Brain pericyte (primary cell): ENCODE measurements around the gene FBXL12.
A peak's percentile ranks its signal among the peaks of the same experiment; 100 is the strongest.
"Not testable (repeated sequence)": the region's sequence is repeated elsewhere in the genome, so short reads cannot be mapped to it uniquely, and the experiment has no call there.

Source experiments
- DNase-seq: peaks from one replicate; pipeline ENCODE4 v3.0.0-alpha.2; 2012; ENCODE audit warnings: low read depth, low spot score

FBXL12 gene

DNA sequence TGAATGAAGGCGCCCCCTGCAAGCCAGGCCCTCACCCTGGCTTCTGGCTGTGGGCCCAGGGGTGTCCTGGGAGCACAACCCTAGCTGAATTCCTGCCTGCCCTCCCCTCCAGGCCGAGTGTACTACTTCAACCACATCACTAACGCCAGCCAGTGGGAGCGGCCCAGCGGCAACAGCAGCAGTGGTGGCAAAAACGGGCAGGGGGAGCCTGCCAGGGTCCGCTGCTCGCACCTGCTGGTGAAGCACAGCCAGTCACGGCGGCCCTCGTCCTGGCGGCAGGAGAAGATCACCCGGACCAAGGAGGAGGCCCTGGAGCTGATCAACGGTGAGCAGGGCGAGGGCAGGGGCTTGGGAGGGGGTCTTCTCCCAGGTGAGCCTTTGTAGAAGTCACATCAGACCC, 19.4 kb upstream of the FBXL12 start:
- DNase-seq: no peak

DNA sequence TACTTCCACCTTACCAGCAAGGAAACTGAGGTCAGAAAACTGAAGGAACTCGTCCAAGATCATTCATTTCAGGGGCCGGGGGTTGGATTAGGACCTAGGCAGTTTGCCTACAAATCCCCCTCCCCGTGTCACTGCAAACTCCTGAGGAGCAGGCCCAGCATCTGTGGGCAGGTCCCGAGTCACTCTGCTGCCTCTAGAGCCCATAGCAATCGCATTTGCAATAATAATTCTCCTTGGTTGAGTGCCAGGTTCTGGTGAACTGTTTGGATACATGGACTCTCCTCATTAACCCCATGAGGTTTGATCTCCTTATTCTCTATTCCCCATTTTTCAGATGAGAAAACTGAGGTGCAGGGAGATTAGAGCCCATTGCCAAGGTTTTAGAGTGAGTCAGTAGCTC, 17.1 kb upstream of the FBXL12 start:
- no peak for DNase-seq

DNA sequence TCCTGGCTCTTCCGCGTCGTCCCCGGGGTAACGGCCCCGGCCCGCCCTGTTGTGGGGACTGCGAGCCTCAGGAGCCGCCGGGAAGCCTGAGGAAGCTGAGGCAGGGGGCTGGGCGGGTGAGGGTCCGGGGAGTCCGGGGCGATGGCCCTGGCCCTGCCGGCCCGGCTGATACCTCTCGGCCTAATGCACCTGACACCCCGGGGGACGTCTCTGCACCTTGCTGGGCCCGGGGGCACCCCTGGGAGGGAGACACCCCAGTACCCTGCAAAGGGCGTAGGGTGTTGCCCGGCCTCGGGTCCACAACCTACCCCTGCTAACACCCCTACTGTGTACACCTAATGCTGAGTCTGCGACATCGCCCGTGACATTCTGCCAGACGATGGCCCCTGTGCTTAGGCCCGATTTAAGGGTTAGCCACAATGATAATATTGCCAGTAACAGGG, 16.6 kb upstream of the FBXL12 start:
- no peak for DNase-seq

- peak; percentile 96 for DNase-seq
Observed at GRCh38 chr19:9834726-9835506, 16.0 kb upstream of the FBXL12 start, which contains the start of gene PIN1. Gene PIN1, plus strand, starts transcription at chr19:9835318. Its CDS starts 27 bp downstream, at chr19:9835345.

GRCh38 chr19:9834307-9834725, 15.4 kb upstream of the FBXL12 start:
- DNase-seq: no peak

DNA sequence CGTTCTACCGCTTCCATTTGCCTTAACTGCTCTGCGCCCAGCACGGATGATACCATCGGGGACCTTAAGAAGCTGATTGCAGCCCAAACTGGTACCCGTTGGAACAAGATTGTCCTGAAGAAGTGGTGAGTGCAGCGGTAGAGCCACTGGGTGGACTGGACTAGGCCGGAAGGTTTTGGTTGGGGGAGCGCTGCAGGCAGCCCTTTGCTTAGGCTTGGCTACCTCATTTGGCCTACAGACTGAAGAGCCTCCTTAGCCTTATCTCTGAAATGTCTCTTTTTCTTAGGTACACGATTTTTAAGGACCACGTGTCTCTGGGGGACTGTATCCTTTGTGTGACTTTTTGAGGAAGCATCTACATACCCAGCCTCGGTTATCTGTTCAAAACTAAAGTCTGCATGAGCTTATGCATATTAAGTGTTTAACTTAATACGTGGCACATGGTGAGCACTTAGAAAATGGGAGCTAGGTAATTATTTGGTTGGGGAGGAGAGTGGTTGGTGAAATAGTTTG, 9.7 kb upstream of the FBXL12 start:
- no peak for DNase-seq

GRCh38 chr19:9827289-9828238, 8.7 kb upstream of the FBXL12 start, which contains the start of gene UBL5:
Gene UBL5, plus strand, starts transcription at chr19:9827918. Its CDS starts 420 bp downstream, at chr19:9828338.
- DNase-seq: peak; percentile 31

DNA sequence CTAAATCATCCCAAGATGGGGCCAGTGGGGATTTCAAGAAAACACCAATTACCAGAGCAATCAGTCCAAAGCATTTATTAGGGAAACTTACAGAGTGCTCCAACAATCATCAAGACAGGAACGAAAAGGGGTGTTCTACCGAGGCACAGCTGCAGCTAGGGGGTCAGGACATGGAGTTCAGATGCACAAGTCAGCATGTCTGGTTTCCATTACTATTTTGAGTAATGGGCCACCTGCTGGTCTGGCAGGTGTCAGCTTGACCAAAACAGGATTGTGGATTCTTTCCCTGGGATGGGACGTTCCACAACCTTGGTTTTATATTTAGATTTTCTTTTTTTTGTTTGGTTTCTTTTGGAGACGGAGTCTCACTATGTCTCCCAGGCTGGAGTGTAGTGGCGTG, 4.9 kb upstream of the FBXL12 start:
- DNase-seq: no peak

DNA sequence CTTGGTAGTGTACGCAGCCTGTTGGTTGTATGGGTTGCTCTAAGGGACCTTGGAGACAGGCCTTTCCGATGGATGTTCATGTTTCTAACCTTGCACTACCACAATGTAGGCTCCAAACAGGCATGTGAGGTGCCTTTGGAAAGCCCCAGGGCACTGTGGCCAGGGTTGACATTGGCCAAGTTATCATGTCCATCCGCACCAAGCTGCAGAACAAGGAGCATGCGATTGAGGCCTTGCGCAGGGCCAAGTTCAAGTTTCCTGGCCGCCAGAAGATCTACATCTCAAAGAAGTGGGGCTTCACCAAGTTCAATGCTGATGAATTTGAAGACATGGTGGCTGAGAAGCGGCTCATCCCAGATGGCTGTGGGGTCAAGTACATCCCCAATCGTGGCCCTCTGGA, 1.2 kb upstream of the FBXL12 start:
- DNase-seq: not testable (repeated sequence)

GRCh38 chr19:9819596-9819909, 674 bp upstream of the FBXL12 start:
- no peak for DNase-seq

DNA sequence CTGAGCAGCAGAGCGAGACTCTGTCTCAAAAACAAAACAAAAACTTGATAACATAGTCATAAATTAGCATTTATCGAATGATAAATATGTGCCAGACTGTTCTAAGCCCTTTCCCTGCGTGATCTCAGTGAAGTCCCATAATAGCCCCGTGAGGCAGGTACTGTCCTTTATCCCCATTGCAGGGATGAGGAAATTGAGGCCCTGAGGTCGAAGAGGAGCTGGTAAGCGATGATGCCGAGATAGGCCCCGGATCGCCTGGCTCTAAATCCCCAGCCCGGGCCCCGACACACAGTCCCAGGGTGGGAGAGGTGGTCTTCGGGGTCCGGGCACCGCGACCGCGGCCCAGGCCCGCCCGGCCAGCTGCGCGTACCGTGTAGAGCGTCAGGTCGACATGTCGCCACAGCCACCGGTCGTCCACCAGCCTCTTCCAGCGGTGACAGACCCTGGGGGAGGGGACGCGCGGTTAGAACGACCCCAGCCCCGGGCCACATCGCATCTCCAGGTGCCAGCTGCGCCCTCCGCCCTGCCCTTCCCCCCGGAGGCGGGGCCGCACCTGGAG, 625 bp downstream of the FBXL12 start:
- DNase-seq: no peak

DNA sequence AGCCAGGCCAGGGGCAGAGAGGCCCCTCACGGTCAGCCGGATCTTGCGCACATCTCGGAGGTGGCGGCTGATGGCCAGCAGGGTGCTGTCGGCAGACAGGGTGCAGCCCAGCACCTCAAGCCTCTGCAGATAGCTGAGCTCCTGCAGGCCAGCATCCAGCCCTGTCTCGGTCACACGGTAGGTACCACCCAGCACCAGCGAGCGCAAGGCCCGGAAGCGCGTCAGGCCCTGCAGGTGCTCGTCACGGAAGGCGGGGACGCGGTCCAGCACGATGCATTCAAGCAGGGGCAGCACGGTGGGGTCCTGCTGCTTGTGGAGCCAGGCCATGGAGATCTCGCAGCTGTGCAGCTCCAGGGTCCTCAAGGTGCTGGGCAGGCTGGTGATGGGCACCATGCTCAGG, 7.7 kb downstream of the FBXL12 start:
- no peak for DNase-seq

DNA sequence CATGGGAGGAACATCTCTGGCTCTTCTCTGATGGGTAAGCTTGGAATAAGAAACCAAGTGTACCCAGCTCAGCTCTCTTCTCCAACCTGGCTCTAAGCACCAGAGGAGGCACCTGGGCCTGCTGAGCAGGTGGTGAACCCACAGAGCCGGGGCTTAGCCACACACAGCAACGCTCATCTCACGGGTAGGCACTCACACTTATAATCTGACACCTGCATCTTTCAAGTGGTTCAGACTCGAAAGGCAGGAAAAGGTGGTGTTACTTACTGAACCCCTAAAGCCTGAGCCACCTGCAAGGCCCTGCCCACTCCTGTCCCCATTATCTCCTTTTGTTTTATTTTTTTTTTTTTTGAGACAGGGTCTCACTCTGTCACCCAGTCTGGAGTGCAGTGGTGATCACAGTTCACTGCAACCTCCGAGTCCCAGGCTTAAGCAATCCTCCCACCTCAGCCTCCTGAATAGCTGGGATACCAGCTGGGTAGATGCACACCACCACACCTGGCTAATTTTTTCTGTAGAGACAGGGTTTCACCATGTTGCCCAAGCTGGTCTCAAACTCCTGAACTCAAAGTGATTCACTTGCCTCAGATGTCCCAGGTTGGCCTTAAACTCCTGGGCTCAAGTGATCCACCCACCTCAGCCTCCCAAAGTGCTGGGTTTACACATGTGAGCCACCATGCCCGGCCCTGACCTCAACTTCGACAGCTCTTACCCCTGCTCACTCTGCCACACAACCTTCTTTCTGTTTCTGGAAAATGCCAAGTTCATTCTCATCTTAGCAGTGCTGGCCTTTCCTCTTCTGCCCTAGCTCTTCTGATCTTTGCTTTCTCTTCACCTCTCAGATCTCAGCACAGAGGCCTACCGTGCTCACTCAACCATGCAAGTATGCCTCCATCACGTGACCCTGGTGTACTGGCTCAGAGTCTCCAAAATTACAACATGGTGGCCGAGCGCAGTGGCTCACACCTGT, 9.7 kb downstream of the FBXL12 start:
- DNase-seq: no peak

- no peak for DNase-seq
Observed at GRCh38 chr19:9806803-9807202, 12.1 kb downstream of the FBXL12 start.

- DNase-seq: no peak
Observed at GRCh38 chr19:9801976-9802375, 16.9 kb downstream of the FBXL12 start.

DNA sequence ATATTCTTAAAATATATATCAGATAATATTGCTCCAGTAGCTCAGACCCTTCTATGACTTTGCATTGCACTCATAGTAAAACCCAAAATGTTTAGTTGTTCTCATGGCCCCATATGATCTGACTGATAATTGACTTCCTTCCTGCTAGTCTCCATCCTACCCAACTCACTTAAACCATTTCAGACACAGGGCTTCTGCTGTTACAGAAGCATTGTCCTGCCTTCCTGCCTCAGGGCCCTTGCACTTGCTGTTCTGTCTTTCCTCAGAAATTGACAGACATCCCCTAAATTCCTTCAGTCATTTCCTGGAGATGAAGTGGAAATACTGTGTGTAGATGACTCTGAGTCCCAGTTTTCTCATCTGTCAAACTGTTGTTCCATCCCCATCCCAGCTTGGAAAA, 19.7 kb downstream of the FBXL12 start:
- no peak for DNase-seq

GRCh38 chr19:9797871-9798270, 21.0 kb downstream of the FBXL12 start:
- no peak for DNase-seq

- DNase-seq: peak; percentile 78
Observed at GRCh38 chr19:9796113-9796773, 22.6 kb downstream of the FBXL12 start.

DNA sequence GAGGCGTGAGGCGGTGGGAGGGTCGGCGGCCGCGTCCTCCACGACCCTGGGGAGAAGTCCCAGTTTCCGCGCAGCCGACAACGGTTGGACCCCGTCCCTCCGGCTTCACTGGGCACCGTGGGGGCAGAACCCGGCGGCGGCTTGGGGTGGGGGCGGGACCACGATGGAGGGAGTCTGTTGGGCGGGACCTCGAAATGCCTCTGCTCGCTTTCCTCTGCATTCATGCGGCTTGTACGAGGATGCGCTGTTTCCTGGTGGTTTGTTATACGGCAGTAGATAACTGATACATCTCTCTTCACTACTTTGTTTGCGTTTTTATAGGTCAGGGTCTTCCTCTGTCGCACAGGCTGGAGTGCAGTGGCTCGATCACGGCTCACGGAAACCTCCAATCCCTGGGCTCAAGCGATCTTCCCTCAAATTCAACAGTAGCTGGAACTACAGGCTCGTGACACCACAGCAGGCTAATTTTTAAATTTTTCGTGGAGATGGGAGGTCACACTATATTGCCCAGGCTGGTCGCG, 25.7 kb downstream of the FBXL12 start:
- no peak for DNase-seq
